Measurements from ENCODE around the gene DOCK1.

DNA sequence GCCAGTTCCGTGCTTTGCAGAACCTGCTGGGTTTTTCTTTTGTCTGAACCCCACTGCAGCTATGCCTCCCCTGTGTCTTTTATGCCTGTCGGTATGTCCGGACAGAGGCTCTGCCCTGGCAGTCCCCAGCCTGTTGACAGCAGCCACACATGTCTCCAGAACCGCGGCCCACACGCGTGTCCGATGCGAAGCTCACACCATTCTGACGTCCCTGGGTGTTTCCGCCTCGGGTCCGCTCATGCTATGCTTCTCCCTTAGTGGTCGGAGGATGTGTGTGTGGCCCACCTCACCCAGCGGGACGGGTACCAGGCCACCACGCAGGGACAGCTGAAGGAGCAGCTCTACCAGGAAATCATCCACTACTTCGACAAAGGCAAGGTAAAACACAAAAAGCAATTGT is 479.3 kb downstream of the DOCK1 start:
- TF ChIP-seq EZH2phosphoT487 (IDR thresholded peaks at IDR 0.05; ENCODE audit: insufficient read depth, low read depth): no peak
- no peak for TF ChIP-seq EZH2 (IDR thresholded peaks at IDR 0.05; ENCODE audit: insufficient read depth, poor library complexity, severe bottlenecking)
